Epithelial cell of esophagus (primary cell): ENCODE measurements around the gene SLC28A1.

Source experiments
- DNase-seq: peaks from one replicate; pipeline ENCODE4 v3.0.0; 2010; ENCODE audit warnings: low read depth
- H3K4me3 ChIP-seq: 2 replicates; pipeline ENCODE4 v1.5.1; 2011; ENCODE audit warnings: mild to moderate bottlenecking, low read length, control low read depth
- CTCF ChIP-seq: IDR thresholded peaks from 2 replicates; pipeline ENCODE4 v1.5.1; 2011; ENCODE audit warnings: low read depth, mild to moderate bottlenecking, low read length, control low read depth, inconsistent platforms; ENCODE audit not compliant: insufficient read depth; ENCODE audit errors: missing control alignments

SLC28A1 gene

GRCh38 chr15:84992157-84992944 is 107.9 kb downstream of the SLC28A1 start:
- DNase-seq = peak; percentile 96
- H3K4me3 ChIP-seq = no peak overlapping the region
- no peak for TF ChIP-seq CTCF
